HG02870 (cell line): Measurements from ENCODE around the gene HDLBP.

Source experiments
- ATAC-seq: cut with Tn5 transposase; IDR thresholded peaks from one replicate; pipeline ENCODE4 v1.9.1; 2021; ENCODE audit warnings: mild to moderate bottlenecking, moderate library complexity; ENCODE audit not compliant: unreplicated experiment

The HDLBP gene

DNA sequence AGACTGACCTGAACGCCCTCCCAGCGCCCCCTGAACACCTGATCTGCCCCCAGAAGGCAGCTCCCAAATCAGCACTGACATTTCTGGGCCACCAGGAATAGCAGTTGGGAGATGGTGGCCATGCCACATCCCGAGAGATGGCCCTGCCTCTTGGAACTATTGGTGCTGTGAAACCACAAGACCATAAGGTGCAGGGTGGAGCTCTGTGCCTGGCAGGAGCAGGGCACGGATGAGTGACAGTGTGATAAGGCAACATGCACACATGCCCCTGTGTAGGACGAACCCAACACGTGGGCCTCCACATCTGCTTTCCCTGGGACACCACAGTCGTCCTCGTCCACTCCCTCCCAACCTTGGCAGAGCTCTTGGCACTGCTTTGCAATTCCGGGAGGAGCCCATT, 100.1 kb downstream of the HDLBP start:
- no peak for ATAC-seq

DNA sequence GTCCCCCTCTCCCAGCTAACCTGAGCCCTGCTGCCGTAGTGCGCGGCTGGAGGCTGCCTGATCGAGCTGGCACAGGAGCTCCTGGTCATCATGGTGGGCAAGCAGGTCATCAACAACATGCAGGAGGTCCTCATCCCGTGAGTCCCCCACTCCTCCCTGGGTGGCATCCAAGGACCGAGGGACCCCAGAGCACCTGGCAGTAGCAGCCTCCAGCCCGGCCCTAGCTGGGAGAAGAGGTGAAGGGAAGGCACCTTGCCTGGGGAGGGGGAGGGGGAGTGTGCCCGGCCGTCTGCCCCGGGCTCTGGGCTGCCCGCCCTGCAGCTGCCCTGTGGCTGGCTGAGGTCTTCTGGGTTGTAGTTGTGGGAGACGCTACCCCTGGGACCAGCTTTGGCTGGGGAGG, 100.7 kb downstream of the HDLBP start:
- ATAC-seq = no peak

DNA sequence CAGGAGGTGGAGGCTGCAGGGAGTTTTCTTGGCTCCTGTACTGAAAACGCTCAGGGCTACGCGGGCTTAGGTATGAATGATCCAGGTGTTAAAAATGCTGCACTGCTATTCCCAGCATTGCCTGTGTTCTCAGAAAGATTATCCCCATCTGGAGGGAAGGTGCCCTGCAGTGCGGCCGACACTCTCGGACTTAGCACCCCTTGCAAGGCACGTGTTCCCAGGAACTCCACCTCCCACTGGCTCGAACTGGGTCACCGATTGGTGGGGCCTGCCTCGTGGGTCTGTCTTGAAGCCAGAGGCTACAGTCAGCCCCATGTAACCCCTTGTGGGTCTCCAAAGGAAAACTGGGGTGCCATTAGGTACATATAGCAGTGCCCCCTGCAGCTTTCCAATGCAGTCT, 101.3 kb downstream of the HDLBP start:
- no peak for ATAC-seq

DNA sequence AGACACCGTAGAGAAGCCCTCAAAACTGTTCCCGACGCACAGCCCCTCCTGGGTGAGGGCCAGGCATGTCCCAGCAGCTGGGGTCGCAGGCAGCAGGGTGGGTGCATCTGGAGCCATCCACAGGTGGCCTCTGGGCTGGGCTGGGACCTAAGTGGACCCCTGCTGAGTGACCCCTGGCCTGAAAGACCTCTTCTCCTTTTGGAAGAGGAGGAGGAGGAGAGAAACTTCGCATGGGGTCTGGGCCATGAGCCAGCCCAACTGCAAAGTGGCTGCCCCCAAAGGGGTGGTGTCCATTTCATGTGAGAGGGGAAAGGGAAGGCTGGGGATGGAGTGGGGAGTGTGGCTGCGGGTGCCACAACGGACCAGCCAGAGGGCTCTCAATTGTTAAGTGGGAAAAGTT, 101.9 kb downstream of the HDLBP start:
- no peak for ATAC-seq

DNA sequence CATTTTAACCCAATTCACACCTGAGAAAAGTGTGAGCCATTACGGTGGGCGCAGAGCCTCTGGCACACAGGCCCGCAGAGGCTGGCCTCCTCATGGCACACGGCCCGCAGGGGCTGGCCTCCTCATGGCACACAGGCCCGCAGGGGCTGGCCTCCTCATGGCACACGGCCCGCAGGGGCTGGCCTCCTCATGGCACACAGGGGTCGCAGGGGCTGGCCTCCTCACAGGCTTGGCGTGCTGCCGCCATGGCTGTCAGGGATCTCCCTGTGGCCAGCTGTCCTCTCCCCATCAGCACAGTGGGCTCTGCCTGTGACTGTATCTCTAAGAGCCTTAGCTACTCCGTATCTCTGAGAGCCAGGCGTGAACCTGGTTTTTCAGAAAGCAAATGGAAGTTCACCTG, 102.4 kb downstream of the HDLBP start:
- no peak for ATAC-seq

DNA sequence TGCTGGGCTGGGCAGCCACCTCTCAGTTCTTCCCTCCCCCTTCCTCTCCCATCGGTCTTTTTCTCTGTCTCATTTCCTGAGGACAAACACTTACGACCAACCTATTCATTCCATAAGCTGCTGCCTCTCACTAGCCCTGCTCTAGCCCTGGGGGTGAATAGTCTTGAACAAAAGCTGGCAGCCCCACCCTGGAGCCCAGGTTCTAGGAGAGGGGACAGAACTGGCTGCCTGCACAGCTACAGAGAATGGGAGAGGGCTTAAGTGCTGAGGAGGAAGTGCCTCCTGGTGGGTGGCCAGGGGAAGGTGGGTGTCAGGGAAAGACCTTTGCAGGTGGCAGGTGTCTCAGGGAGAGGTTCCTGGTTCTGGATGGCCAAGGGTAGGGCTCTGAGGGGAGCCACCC, 104.2 kb downstream of the HDLBP start:
- ATAC-seq = no peak

- no peak for ATAC-seq
These were observed 106.2 kb downstream of the HDLBP start for GRCh38 chr2:241209271-241209670.

GRCh38 chr2:241208058-241208457, 107.4 kb downstream of the HDLBP start:
- no peak for ATAC-seq

GRCh38 chr2:241207641-241208040, 107.8 kb downstream of the HDLBP start:
- no peak for ATAC-seq

DNA sequence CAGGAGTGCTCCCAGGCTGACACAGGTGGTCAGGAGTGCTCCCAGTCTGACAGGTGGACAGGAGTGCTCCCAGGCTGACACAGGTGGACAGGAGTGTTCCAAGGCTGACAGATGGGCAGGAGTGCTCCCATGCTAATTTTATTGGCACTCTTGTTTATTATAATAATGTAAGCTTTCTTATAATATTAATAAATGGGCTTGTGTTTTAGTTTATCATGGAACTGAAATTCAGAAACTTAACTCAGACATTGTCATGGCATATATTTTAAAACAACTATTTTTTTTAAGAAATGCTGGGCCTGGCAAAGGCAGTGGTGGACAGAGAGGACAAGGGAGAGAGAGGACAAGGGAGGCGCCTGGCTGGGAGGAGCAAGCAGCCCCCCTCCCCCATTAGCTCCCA, 108.3 kb downstream of the HDLBP start:
- ATAC-seq = no peak

GRCh38 chr2:241205086-241205485, 110.4 kb downstream of the HDLBP start:
- ATAC-seq = no peak

DNA sequence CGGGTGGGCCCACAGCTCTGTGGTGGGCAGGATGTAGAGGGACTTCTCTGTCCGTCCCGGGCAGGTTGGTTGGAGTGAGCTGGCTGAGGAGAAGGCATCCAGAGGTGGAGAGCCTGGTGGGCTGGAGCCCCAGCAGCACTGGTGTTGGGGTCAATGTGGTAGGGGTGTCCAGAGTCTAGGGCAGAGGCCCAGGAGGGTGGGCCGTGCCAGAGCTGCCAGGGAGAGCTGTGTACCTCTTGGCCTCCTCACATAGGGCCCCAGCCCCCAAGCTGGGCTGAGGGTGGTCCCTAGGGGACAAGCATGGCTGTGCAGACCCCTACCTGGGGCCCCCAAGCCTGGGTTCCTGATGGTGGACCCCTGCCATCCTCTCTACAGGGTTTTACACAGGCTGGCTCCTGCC, 111.0 kb downstream of the HDLBP start:
- no peak for ATAC-seq

DNA sequence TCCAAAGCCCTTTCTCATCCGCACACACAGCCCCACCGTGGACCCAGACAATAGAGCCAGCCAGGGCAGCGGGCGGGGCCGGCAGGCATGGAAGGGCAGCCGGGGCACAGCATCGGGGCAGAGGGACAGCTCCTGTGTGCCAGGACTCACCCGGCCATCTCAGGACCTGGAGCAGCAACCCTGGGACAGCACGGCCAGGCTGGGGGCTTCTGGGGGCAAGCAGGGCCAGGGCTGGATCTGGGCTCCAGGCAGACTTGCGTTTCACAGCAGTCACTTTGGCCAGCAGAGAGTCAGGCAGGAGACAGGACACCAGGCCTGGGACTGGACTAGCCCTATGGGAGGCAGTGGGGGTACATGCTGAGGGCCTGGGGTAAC, 111.5 kb downstream of the HDLBP start:
- ATAC-seq = no peak

- ATAC-seq = no peak
These were observed 112.1 kb downstream of the HDLBP start for GRCh38 chr2:241203218-241204009.

DNA sequence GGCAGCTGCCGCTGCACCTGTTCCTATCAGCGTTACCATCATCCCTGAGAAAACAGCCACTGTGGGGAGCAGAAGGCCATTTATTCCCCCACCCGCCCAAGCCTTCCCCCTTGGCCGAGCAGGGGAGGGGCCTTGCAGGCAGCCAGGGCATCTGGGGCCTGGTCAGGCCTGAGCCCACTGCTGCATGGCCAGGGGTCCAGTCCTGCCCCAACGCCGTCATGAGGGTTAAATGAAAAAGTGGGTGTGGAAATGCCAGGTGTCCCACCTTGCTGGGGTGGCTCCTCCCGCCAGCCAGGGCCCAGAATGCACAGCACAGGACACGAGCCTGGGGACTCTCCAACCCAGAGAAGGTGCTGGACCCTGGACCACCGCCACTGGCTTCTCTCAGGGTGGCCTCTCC, 112.8 kb downstream of the HDLBP start:
- no peak for ATAC-seq

DNA sequence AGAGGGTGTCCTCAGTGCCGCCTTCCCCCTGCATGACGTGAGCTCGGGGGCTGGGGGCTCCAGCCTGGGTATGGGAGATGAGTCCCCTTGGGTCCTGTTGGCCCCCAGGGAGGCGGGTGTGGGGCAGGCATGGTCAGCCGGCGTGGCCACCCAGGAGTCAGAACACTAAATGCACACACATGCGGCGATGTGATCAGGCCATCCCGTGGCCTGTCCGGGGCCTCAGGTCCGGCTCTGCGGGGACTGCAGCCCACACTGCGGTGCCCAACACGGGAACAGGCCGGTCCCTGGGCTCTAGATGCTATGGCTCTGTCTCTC, 113.2 kb downstream of the HDLBP start:
- ATAC-seq = no peak

DNA sequence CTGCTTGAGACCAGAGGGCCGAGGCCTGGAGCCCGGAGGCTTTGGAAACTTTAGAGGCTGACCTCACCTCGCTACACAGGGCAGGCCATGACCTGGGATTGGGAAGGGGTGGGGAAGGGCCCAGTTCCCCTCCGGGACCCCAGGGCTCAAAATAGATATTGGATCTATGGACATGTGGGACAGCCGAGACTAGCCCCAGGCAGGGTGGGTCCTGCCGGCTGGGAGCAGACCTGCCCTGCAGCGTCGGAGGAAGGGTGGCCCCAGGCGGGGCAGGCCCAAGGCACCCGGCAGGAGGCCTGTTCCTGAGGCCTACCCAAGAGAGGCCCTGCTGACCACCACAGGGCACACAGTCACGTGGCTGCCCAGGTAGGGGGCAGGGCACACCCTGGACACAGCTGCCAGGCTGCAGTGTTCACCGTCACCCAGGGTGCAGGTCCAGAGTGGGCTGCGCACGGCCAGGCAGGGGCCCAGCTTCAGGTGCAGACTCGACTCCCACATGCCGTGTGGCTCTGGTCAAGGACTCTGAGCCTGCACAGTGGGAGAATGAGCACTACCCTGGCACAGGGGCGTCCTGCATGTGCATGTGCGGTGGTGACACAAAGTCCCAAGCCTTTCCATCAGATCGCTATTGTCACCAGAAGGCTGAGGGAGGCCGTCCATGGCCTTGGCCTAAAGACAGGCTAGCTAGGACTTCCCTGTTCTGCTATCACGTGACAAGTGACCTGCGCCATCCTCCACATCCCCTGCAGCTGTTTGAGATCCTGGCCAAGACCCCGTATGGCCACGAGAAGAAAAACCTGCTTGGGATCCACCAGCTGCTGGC, 113.8 kb downstream of the HDLBP start:
- ATAC-seq = no peak

DNA sequence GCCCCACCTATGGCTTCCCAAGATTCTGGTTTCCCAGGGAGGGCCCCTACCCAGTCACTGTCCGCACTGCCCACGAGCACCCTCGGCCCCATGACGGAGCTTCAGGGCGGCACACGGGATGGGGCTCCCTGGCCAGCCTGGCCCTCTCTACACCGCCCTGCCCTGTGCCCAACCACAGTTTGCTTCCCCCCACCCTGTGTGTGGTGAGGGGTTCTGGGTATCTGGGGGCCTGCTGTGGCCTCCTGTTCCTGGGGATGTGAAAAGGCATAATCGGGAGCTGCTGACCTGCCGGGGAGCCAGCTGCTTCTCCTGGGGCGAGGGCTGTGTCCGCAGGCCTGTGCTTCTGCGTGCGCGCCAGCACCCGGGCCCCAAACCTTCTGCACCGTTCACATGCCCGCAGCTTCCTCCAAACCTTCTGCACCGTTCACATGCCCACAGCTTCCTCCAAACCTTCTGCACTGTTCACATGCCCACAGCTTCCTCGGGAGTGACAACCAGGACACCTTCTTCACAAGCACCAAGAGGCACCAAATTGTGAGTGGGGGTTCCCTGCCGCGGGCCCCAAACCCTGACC, 114.6 kb downstream of the HDLBP start:
- no peak for ATAC-seq

- no peak for ATAC-seq
These were observed 115.3 kb downstream of the HDLBP start for GRCh38 chr2:241199897-241200821.

DNA sequence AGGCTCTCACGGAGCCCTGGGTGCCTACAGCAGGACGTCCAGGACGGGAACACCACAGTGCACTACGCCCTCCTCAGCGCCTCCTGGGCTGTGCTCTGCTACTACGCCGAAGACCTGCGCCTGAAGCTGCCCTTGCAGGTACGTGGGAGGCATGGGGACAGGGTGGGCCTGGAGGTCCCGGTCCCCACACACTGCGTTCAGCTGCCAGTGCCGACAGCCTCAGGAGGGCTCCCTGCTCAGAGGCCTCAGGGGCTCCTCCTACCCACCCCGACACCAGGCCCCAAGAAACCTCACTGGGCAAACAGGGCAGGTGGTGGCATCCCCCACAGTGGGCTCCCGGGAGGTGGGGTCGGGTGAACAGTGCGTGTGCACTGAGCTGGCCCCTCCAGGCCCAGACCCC, 116.2 kb downstream of the HDLBP start:
- ATAC-seq = no peak
